ENCODE data around the gene MKRN2OS.

DNA sequence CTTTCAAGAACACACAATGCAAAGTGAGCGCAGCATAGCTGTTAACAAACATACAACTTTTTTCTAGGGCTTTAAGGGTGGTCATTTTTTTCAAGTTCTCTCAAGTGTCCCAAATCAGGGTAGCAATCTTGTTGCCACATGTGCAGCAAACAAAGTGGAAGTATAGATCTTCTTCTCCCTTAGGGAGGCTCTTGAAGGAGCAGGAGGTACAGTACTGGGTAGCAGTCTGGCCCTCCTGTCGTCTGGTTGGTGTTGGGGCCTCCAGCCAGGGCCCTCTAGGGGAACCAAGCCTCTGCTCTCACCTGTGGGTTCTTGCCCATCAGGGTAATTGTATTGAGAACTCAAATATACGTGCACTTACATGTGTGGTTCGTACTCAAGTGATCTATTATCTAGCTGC, 37.4 kb upstream of the MKRN2OS start:
- no peak for TF ChIP-seq CEBPB (IDR thresholded peaks at IDR 0.05)
- TF ChIP-seq, protein P1, sequence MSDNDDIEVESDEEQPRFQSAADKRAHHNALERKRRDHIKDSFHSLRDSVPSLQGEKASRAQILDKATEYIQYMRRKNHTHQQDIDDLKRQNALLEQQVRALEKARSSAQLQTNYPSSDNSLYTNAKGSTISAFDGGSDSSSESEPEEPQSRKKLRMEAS (IDR thresholded peaks at IDR 0.05) = no peak
- TF ChIP-seq RAD21 (IDR thresholded peaks at IDR 0.05; ENCODE audit: low read depth) = no peak
- TF ChIP-seq, protein P2, sequence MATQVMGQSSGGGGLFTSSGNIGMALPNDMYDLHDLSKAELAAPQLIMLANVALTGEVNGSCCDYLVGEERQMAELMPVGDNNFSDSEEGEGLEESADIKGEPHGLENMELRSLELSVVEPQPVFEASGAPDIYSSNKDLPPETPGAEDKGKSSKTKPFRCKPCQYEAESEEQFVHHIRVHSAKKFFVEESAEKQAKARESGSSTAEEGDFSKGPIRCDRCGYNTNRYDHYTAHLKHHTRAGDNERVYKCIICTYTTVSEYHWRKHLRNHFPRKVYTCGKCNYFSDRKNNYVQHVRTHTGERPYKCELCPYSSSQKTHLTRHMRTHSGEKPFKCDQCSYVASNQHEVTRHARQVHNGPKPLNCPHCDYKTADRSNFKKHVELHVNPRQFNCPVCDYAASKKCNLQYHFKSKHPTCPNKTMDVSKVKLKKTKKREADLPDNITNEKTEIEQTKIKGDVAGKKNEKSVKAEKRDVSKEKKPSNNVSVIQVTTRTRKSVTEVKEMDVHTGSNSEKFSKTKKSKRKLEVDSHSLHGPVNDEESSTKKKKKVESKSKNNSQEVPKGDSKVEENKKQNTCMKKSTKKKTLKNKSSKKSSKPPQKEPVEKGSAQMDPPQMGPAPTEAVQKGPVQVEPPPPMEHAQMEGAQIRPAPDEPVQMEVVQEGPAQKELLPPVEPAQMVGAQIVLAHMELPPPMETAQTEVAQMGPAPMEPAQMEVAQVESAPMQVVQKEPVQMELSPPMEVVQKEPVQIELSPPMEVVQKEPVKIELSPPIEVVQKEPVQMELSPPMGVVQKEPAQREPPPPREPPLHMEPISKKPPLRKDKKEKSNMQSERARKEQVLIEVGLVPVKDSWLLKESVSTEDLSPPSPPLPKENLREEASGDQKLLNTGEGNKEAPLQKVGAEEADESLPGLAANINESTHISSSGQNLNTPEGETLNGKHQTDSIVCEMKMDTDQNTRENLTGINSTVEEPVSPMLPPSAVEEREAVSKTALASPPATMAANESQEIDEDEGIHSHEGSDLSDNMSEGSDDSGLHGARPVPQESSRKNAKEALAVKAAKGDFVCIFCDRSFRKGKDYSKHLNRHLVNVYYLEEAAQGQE (IDR thresholded peaks at IDR 0.05; ENCODE audit: low read depth) = no peak
- no peak for TF ChIP-seq FOXM1 (IDR thresholded peaks at IDR 0.05; ENCODE audit: borderline replicate concordance, low read depth)

All from Ishikawa (cell line).